Measurements from ENCODE around the gene TRIP6. TPM values are rescaled to one million over a fixed set of nuclear protein-coding genes. Genes with fewer than 3 reads are reported as not detected.
A peak's percentile ranks its signal among the peaks of the same experiment; 100 is the strongest.

The TRIP6 gene
- total and polyA plus RNA-seq, 2 donors (not counting 3 experiments of a cell fraction or from before 2014, with no cell fraction given) = 90.3 TPM

DNA sequence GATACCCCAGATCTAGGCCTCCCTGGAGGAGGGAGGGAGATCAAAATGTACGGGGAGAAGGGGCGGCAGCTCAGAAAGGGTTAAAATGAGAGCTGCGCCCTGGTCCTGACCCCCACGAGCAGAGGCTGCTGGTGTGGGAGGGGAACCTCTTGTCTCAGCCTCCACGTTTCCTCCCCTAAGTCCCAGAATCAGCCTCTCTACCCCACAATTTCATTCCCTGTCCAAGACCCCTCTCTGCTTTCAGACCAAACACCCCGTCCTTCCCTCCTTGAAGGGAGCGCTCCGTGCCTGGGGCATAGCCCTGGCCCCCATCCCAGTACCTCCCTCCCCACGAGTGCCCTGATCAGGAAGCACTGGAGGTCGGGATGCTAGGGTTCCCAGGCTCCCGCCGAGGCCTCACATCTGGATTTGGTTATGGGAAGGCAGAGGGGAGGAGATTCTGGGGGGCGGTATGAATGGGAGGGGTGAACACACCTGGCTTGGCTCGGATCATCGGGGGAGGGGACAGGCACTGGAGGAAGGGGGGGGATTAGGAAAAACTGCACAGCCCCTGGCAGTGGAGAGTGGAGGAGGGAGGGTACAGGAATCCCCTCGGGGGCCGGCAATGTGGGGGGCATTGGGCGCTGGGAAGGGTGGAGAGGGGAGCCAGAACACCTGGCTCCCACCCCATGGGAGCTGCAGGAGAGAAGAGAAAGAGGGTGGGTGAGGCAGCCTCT is 42.5 kb upstream of the TRIP6 start:
- no peaks in the 10 kb centered on the region for H3K9me3 ChIP-seq (replicated peaks; ENCODE audit: control insufficient read depth, insufficient read depth, low read length)
- no peak overlapping the region for H2AFZ ChIP-seq (ENCODE audit: low read depth, low read length)
- H4K20me1 ChIP-seq (replicated peaks; ENCODE audit: control insufficient read depth, extremely low read depth, insufficient read depth, low read length) = no peaks in the 10 kb centered on the region
- H3K36me3 ChIP-seq (ENCODE audit: control insufficient read depth in 2 of 2, extremely low read depth in 1 of 2, insufficient read depth in 2 of 2, low read length in 2 of 2) = peaks cover 26 to 36% of the 10 kb centered on the region in 2 experiments
- intact Hi-C loops (cut with micrococcal nuclease) = loop anchor here (1.0 kb wide), 1 partner anchor 28 kb away; the partner anchor contains the start of gene SLC12A9
- ChIA-PET POLR2A (no interaction called here), CTCF (interaction anchor here (1.9 to 6.2 kb wide), 3 partner anchors 11 to 27 kb away, joined by 6 to 67 read pairs (median 60); partner anchors contain the start of gene SLC12A9)
- H3K27me3 ChIP-seq (ENCODE audit: control insufficient read depth in 2 of 2, insufficient read depth in 2 of 2, low read length in 2 of 2) = no peaks in the 10 kb centered on the region
- peak overlapping the region in 2 of 3 experiments; percentile 90 to 92 for H3K4me3 ChIP-seq (replicated peaks in 1 of 3; ENCODE audit: insufficient read depth in 1 of 3, low read depth in 1 of 3, low read length in 3 of 3)
- no peak for DNase-seq (ENCODE audit: low read depth, low spot score)
- H3K9ac ChIP-seq (replicated peaks; ENCODE audit: extremely low read depth, insufficient read depth, low read length) = peak overlapping the region; percentile 28
- BruUV-seq (replicated peaks) = no TSS peak
- H3K4me1 ChIP-seq (ENCODE audit: control insufficient read depth, extremely low read depth, insufficient read depth, low read length) = peaks cover 22% of the 10 kb centered on the region
- peak overlapping the region; percentile 89 for H3K4me2 ChIP-seq (ENCODE audit: insufficient read depth, low read length)
- TF ChIP-seq POLR2AphosphoS5 (IDR thresholded peaks at IDR 0.05; ENCODE audit: insufficient read depth, low read depth, low read length) (no peak), JUN (IDR thresholded peaks at IDR 0.05; ENCODE audit: borderline replicate concordance, insufficient read depth, insufficient read length, low read depth) (no peak), GATA2 (IDR thresholded peaks at IDR 0.05; ENCODE audit: insufficient read depth, insufficient read length, low read depth, low read length) (no peak), POLR2A (IDR thresholded peaks at IDR 0.05; ENCODE audit: low read depth, low read length) (no peak), CTCF (IDR thresholded peaks at IDR 0.05; ENCODE audit: extremely low read depth in 1 of 2, insufficient read depth in 1 of 2, low read depth in 1 of 2, low read length in 2 of 2) (no peak), EZH2 (IDR thresholded peaks at IDR 0.05; ENCODE audit: borderline replicate concordance, low read depth, low read length, severe bottlenecking) (no peak), FOS (IDR thresholded peaks at IDR 0.05; ENCODE audit: borderline replicate concordance, insufficient read depth, low read length) (no peak), MYC (IDR thresholded peaks at IDR 0.05; ENCODE audit: low read depth, low read length) (no peak)
- TF ChIP-seq, protein P1, sequence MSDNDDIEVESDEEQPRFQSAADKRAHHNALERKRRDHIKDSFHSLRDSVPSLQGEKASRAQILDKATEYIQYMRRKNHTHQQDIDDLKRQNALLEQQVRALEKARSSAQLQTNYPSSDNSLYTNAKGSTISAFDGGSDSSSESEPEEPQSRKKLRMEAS (IDR thresholded peaks at IDR 0.05; ENCODE audit: insufficient read depth, insufficient read length) = no peak
- H3K79me2 ChIP-seq (ENCODE audit: control insufficient read depth, insufficient read depth, low read length) = peaks cover 65% of the 10 kb centered on the region
- dilution Hi-C loops (cut with MboI; ENCODE audit: extremely low pct_ligation_motif_present, low sequenced_read_pairs) = loop anchor here (25.0 kb wide), 1 partner anchor 112 kb away; the partner anchor contains the start of genes EPO and POP7
- H3K9me1 ChIP-seq (replicated peaks; ENCODE audit: control insufficient read depth, extremely low read depth, insufficient read depth, low read length) = no peaks in the 10 kb centered on the region
- FAIRE-seq = no peak
- no peak overlapping the region for H3K27ac ChIP-seq (ENCODE audit: insufficient read depth, low read depth, low read length)
